Measurements from ENCODE around the gene ADORA2B. TPM values are rescaled to one million over a fixed set of nuclear protein-coding genes. Genes with fewer than 3 reads are reported as not detected.

Gene ADORA2B
- total RNA-seq, 2 experiments from 2014 or later, result not detected

DNA sequence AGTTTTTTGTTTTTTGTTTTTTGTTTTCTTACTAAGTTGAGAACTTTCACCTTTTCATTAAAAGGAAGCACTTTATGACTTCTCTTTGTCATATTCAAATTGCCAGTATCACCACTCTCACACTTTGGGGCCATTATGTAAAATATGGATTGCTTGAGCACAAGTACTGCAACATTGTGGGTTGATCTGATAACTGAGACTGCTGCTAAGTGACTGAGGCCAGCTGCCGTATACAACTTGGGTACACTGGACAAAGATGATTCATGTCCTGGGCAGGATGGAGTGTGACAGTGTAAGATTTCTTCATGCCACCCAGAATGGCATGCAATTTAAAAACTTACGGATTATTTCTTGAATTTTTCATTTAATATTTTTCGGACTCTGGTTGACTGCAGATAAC is 62.5 kb downstream of the ADORA2B start:
- ChIA-PET CTCF (ENCODE audit: unreplicated experiment) (no interaction called here), POLR2A (no interaction called here)
- Histone ChIP-seq H3K9me3 (ENCODE audit: low read length) (peaks cover 5% of the 10 kb centered on the region; the same call in 1 of the 2 replicates), H3K79me2 (ENCODE audit: insufficient read depth, low read depth, low read length) (peaks cover 8% of the 10 kb centered on the region), H3K4me3 (ENCODE audit: low read depth, low read length, poor library complexity, severe bottlenecking) (no peak overlapping the region), H4K20me1 (ENCODE audit: insufficient read depth, low read length) (no peaks in the 10 kb centered on the region), H2AFZ (ENCODE audit: low read length) (no peak overlapping the region), H3K9me2 (ENCODE audit: insufficient read depth, low read length) (no peaks in the 10 kb centered on the region), H3K4me1 (ENCODE audit: insufficient read depth, low read length, poor library complexity, severe bottlenecking) (no peaks in the 10 kb centered on the region), H3K4me2 (ENCODE audit: low read length) (no peak overlapping the region), H3K27ac (ENCODE audit: low read depth, low read length, poor library complexity, severe bottlenecking) (no peak overlapping the region), H3K36me3 (ENCODE audit: insufficient read depth, low read length) (peaks cover 93% of the 10 kb centered on the region)
- DNase-seq (ENCODE audit: low spot score), result no peak
- intact Hi-C loops (cut with micrococcal nuclease; ENCODE audit: unreplicated experiment), result no loop called here
- no peak for TF ChIP-seq EZH2phosphoT487 (IDR thresholded peaks at IDR 0.05; ENCODE audit: borderline replicate concordance, low read depth, low read length)
- TF ChIP-seq, protein P1, sequence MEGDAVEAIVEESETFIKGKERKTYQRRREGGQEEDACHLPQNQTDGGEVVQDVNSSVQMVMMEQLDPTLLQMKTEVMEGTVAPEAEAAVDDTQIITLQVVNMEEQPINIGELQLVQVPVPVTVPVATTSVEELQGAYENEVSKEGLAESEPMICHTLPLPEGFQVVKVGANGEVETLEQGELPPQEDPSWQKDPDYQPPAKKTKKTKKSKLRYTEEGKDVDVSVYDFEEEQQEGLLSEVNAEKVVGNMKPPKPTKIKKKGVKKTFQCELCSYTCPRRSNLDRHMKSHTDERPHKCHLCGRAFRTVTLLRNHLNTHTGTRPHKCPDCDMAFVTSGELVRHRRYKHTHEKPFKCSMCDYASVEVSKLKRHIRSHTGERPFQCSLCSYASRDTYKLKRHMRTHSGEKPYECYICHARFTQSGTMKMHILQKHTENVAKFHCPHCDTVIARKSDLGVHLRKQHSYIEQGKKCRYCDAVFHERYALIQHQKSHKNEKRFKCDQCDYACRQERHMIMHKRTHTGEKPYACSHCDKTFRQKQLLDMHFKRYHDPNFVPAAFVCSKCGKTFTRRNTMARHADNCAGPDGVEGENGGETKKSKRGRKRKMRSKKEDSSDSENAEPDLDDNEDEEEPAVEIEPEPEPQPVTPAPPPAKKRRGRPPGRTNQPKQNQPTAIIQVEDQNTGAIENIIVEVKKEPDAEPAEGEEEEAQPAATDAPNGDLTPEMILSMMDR (conservative IDR thresholded peaks at IDR 0.05; ENCODE audit: low read length), result no peak
- BruUV-seq (replicated peaks), result no TSS peak

- ChIA-PET POLR2A (interaction anchor here (0.6 kb wide), 1 partner anchor 419 kb away, joined by 4 read pairs; no protein-coding TSS in a partner anchor), CTCF (ENCODE audit: unreplicated experiment) (no interaction called here)
- TF ChIP-seq, protein P1 (conservative IDR thresholded peaks at IDR 0.05; ENCODE audit: low read length), result peak; percentile 43; the same call in 1 of the 2 replicates
- TF ChIP-seq EZH2phosphoT487 (IDR thresholded peaks at IDR 0.05; ENCODE audit: borderline replicate concordance, low read depth, low read length), result no peak
- intact Hi-C loops (cut with micrococcal nuclease; ENCODE audit: unreplicated experiment), result no loop called here
- Histone ChIP-seq H4K20me1 (ENCODE audit: insufficient read depth, low read length) (0 out of 2 replicates have a peak, but pooled peaks cover 4% of the 10 kb centered on the region), H3K36me3 (ENCODE audit: insufficient read depth, low read length) (peaks cover 90% of the 10 kb centered on the region), H3K4me1 (ENCODE audit: insufficient read depth, low read length, poor library complexity, severe bottlenecking) (no peaks in the 10 kb centered on the region), H3K9me3 (ENCODE audit: low read length) (no peaks in the 10 kb centered on the region), H2AFZ (ENCODE audit: low read length) (no peak overlapping the region), H3K9me2 (ENCODE audit: insufficient read depth, low read length) (no peaks in the 10 kb centered on the region), H3K4me3 (ENCODE audit: low read depth, low read length, poor library complexity, severe bottlenecking) (no peak overlapping the region), H3K79me2 (ENCODE audit: insufficient read depth, low read depth, low read length) (peaks cover 20% of the 10 kb centered on the region), H3K27ac (ENCODE audit: low read depth, low read length, poor library complexity, severe bottlenecking) (no peak overlapping the region), H3K4me2 (ENCODE audit: low read length) (no peak overlapping the region)
- no peak for DNase-seq (ENCODE audit: low spot score)
- TSS peak; percentile 4 for BruUV-seq (replicated peaks)
Observed at GRCh38 chr17:16013943-16014407, 69.0 kb downstream of the ADORA2B start.

GRCh38 chr17:16019347-16019746 is 74.4 kb downstream of the ADORA2B start:
- no peak overlapping the region for H3K27ac ChIP-seq (ENCODE audit: low read depth, low read length, poor library complexity, severe bottlenecking)
- no peaks in the 10 kb centered on the region for H3K9me3 ChIP-seq (ENCODE audit: low read length)
- H3K4me3 ChIP-seq (ENCODE audit: low read depth, low read length, poor library complexity, severe bottlenecking), result no peak overlapping the region
- TF ChIP-seq, protein P1 (conservative IDR thresholded peaks at IDR 0.05; ENCODE audit: low read length), result no peak
- no peak for TF ChIP-seq EZH2phosphoT487 (IDR thresholded peaks at IDR 0.05; ENCODE audit: borderline replicate concordance, low read depth, low read length)
- ChIA-PET POLR2A (no interaction called here), CTCF (ENCODE audit: unreplicated experiment) (no interaction called here)
- no peak overlapping the region for H3K4me2 ChIP-seq (ENCODE audit: low read length)
- H2AFZ ChIP-seq (ENCODE audit: low read length), result no peak overlapping the region
- H3K9me2 ChIP-seq (ENCODE audit: insufficient read depth, low read length), result no peaks in the 10 kb centered on the region
- no peaks in the 10 kb centered on the region for H3K4me1 ChIP-seq (ENCODE audit: insufficient read depth, low read length, poor library complexity, severe bottlenecking)
- 0 out of 2 replicates have a peak, but pooled peaks cover 7% of the 10 kb centered on the region for H4K20me1 ChIP-seq (ENCODE audit: insufficient read depth, low read length)
- BruUV-seq (replicated peaks), result no TSS peak
- DNase-seq (ENCODE audit: low spot score), result no peak
- H3K79me2 ChIP-seq (ENCODE audit: insufficient read depth, low read depth, low read length), result peaks cover 22% of the 10 kb centered on the region
- H3K36me3 ChIP-seq (ENCODE audit: insufficient read depth, low read length), result peaks cover 95% of the 10 kb centered on the region
- intact Hi-C loops (cut with micrococcal nuclease; ENCODE audit: unreplicated experiment), result no loop called here
